GM19035 (cell line): ENCODE data around the gene XPO1.
"Not testable (repeated sequence)": the region's sequence is repeated elsewhere in the genome, so short reads cannot be mapped to it uniquely, and the experiment has no call there.

Experiments used
- ATAC-seq: cut with Tn5 transposase; IDR thresholded peaks from one replicate; pipeline ENCODE4 v1.9.1; 2021; ENCODE audit not compliant: unreplicated experiment

XPO1 gene

DNA sequence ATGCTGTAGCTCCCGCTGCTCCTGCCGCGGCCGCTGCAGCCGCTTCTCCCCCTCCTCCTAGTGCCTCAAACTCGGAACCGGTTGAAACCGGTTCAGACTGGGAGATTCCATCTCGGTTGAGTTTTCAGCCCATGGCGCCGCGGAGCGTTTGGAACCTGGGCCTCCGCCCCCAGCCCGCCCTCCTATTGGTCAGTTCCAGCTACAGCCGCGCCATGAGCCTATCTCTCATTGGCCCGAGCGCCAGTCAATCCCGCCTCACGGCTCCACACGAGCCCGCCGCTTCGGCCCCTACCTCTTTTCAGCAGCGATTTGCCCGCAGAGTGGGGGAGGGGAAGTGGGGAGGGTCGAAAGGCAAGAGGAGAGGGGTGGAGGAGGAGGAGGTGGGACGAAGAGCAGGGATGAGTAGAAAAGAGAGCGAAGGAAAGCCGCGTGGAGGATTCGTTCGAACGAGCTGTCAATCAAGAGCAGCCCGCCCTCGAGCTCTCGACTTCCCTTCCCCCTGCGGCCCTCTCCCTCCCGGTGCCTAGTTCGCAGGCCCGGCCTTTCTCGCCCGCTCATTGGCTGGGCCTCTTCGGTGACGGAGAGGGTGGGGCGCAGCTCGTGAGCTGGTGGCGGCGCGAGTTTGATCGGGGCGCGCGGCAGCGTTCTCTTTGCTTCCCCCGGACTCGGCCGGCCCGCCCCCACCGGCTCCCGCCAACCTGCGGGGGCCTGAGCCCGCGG, at the start of gene XPO1:
TSS of gene XPO1 (minus strand) at position 157 of the 720 bp plus-strand sequence. CDS start 4,459 bp downstream, outside the sequence.
- ATAC-seq = peak; percentile 85

GRCh38 chr2:61586928-61587327, 48.8 kb upstream of the XPO1 start:
- not testable (repeated sequence) for ATAC-seq

- ATAC-seq = no peak
Observed at GRCh38 chr2:61585383-61585782, 47.2 kb upstream of the XPO1 start.

DNA sequence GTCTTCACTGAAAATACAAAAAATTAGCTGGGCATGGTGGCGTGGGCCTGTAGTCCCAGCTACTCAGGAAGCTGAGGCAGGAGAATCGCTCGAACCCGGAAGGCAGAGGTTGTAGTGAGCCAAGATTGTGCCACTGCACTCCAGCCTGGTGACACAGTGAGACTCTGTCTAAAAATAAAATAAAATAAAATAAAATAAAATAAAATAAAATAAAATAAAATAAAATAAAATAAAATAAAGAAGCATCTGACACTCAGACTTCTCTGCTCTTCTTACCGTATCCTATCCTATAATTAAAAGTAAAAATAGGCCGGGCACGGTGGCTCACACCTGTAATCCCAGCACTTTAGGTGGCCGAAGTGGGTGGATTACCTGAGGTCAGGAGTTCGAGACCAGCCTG, 46.2 kb upstream of the XPO1 start:
- ATAC-seq = not testable (repeated sequence)

DNA sequence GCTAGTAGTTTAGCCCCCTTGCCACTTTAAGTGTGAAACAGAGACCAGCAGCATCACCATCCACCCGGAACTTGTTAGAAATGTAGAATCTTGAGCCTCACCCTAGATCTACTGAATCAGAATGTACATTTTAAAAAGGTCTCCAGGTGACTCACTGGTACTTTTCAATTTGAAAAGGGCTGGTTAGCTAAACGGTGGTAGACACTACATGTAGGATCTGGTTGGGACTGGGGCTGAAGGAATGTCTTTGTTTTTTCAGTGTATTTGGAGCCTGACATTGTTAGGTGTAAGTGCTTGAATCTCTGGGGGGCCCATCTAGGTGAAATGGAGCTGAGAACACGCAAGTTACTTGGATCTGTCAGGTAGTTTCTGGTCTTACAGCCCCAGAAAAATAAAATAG, 44.0 kb upstream of the XPO1 start:
- no peak for ATAC-seq

GRCh38 chr2:61581716-61582115, 43.6 kb upstream of the XPO1 start:
- ATAC-seq = no peak

- ATAC-seq = no peak
Observed at GRCh38 chr2:61575447-61575859, 37.3 kb upstream of the XPO1 start.

DNA sequence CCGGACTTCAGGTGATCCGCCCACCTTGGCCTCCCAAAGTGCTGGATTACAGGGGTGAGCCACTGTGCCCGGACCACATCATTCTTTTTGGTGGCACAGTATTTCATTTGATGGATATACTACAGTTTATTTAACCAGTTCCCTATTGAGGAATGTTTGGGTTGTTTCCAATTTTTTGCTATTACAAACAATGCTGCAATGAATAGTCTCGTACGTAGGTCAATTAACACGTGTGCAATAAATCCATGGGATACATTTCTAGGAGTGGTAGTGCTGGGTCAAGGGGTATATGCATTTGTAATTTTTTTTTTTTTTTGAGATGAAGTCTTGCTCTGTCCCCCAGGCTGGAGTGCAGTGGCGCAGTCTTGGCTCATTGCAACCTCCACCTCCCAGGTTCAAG, 28.4 kb upstream of the XPO1 start:
- ATAC-seq = no peak

GRCh38 chr2:61562615-61563014, 24.5 kb upstream of the XPO1 start:
- ATAC-seq = no peak

DNA sequence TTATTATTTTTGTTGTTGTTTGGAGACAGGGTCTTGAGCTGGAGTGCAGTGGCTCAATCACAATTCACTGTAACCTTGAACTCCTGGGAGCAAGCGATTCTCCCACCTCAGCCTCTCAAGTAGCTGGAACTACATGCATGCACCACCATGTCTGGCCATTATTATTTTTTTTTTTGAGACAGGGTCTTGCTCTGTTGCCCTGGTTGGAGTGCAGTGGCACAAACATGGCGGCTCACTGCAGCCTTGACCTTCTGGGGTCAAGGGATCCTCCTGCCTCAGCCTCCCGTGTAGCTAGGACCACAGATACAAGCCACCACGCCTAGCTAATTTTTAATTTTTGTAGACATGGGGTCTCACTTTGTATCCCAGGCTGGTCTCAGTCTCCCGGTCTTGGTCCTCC, 20.0 kb upstream of the XPO1 start:
- no peak for ATAC-seq

- no peak for ATAC-seq
Observed at GRCh38 chr2:61557381-61557780, 19.2 kb upstream of the XPO1 start.

- ATAC-seq = no peak
Observed at GRCh38 chr2:61554604-61555003, 16.4 kb upstream of the XPO1 start.

DNA sequence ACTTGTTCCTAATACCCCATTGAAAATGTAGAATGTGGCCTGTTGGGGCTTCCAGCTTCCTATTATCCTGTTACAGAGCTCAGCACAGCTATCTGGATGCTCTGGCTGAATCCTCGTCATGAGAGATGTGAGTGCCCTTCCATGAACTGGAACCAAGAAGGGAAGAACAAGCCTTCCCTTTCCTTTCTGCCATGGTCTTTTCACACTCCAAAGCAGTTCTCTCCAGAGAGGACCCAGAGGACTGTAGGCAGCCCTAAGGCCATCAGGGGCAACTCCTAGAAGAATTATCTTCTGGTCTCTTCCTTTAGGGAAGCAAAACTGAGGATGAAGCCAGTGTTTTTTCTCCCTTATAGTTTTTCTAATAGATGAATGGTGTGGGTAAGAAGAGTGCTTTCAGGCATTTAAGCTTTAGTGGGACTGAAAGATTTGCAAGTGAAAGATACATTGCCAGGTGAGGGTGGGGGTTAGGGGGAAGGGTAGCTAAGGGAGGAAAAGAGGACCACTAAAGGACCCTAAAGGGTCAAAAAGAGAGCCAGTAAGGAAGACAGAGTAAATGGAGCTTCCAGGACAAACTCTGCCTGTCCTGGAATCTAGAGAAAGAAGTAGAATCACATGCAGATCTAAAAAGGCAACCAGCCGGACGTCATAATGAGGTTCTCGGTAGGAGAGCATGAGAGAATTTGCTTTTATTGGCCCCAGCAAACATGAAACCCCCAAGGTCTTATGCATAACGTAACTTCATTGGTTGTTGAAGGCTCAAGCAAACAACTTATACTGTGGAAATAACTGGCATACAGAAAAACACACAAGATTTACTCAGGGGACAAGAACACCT, 12.4 kb upstream of the XPO1 start:
- no peak for ATAC-seq

- ATAC-seq = no peak
Observed at GRCh38 chr2:61549546-61549945, 11.4 kb upstream of the XPO1 start.

DNA sequence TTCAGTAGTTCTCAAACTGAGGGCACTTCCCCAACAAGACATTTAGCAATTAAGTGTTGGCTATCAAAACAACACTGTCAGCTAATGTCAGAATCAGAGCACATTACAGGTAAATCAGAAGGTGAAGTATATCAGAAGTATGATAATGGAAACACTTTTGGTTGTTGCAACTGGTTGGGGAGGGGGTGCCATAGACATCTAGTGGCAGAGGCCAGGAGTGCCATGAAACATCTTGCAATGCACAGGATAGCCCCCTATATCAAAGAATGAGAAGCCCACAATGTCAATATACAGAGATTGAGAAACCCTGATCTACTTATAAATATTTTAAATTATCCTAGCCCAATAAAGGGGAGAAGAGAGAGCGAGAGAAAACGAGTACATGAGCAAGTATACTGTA, 4.9 kb upstream of the XPO1 start:
- no peak for ATAC-seq

- not testable (repeated sequence) for ATAC-seq
Observed at GRCh38 chr2:61540167-61540566, 2.0 kb upstream of the XPO1 start.

DNA sequence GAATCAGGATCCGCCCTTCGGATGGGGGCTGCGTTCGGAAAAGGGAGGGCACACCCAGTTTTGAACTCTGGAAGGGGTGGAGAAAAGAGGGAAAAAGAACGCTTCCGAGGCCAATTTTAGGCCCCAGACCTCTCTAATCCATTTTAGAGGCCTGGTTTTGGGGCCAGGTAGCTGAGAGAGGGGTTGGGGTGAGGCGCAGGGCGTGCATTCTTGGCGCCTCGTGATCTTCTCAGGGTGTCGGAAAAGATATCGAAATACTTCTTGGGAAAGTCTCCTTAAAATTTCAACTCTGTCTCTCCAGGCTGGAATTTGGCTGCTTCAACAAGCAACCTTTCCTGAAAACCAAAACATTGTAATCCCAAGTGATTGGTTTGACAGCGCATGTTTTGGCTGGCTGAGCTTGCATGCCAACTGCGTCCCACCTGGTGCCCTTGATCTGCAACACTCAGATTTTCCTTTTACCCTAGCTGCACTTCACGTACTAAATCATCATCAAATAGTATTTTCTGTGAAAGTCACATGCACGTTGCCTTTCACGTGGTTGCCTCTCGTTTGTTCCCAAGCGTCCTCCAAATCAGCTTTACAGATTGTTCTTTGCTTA, 864 bp upstream of the XPO1 start:
- peak; percentile 0 for ATAC-seq

DNA sequence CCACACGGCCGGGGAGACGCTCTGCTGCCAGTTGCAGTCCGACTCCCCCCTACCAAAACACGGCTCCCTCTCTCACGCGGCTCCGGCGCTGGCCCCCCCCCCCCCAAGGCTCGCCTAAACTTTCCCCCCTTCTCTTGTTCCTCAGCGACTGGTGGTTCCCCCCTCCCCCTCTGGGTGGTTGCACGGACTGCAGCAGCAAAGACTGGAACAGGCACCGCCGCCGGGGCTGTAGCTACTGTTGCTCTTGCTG, 281 bp downstream of the XPO1 start:
- ATAC-seq = no peak

DNA sequence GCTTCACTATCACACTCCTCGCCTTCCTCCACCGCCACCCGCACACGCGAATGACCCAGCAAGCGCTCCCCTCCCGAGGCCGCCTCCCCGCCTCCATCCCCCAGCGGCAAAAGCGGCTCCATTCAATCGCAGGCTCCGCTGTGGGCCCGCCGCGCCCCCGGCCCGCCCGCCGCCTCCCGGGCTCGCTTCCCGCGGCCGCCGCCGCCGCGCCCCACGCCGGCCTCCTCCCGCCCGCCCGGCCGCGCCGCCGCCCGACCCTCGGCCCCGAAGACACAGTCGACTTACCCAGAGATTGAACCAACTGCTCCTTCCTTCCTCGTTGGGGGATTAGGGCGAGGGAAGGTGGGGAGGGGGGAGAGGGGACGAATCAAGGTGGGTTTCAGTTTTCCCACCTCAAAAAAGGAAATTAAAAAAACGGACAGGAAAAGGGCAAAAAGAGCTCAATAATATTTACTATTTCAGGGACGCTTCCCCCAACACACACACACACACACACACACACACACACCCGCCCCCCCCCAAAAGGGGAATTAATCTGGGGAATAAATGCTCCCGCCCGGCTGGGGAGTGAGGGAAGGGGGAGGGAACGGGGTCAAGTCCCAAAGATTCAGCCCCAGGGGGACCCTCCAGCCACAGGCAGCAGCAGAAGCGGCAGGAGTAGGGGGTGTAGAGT, 743 bp downstream of the XPO1 start:
- ATAC-seq = no peak

DNA sequence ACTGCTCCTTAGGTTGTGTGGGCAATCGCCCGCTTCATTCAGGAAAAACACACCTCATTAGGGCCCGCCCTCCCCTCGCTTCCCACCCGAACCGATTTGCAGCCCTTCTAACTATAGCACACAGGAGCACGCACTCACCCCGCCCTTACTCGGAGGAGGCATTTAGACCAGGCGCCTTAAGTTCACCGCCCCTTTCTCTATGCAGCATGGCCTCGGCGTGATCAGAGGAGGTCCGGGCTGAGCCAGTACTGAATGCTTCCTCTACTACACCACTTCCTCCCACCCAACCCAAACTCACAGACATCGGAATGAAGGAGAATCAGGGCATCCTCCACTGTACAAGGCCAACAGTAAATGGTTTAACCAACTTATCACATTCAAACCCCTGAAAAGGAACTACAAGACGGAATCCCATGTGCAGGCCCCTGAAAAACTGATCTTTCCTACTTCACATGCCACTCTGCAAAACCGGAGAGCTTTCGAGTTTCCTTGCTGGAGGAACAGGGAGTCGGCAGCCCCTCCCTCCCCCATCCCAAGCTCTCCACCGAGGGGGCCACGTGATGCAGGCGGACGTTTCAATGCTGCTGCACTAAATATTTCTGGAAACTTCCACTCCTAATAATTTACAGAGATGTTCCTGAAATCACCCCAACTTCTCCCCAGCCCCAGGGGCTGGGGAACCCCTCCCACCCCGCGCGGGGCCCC, 1.4 kb downstream of the XPO1 start:
- ATAC-seq = peak; percentile 53

- ATAC-seq = no peak
Observed at GRCh38 chr2:61536180-61536571, 2.0 kb downstream of the XPO1 start.
